Naive thymus-derived CD4-positive, alpha-beta T cell (primary cell): Measurements from ENCODE around the gene CIB2. TPM values are rescaled to one million over a fixed set of nuclear protein-coding genes. Genes with fewer than 3 reads are reported as not detected.

Experiments
- ATAC-seq: fragments of 150-1000 bp; cut with Tn5 transposase; 2 replicates; pipeline ENCODE4 v1.10.0; 2021; ENCODE audit warnings: mild to moderate bottlenecking, moderate library complexity
- CTCF ChIA-PET: fragments of 350-600 bp; sonication (Branson Sonifier 250); formaldehyde crosslinking; loops from one replicate; lab custom pipeline; 2021; ENCODE audit warnings: antibody characterized with exemption; lab: Charles Lee
- POLR2A ChIA-PET: fragments of 350-600 bp; sonication (Branson Sonifier 250); formaldehyde crosslinking; loops from one replicate; lab custom pipeline; 2021; ENCODE audit warnings: antibody characterized with exemption, inconsistent platforms; lab: Charles Lee
- DNase-seq, 9 donors: peaks; one replicate each; pipeline versions ENCODE4 v3.0.0 to v3.0.0-alpha.2; 2020 to 2022; ENCODE audit warnings: mixed read lengths in 1 of 9
- H3K27ac ChIP-seq: one replicate; pipeline ENCODE4 v1.7.0; 2013; ENCODE audit warnings: mild to moderate bottlenecking, low read depth, low read length, moderate library complexity
- H3K27me3 ChIP-seq, 2 donors: one replicate each; pipeline ENCODE4 v1.7.0; 2013; ENCODE audit warnings: low read length in 2 of 2, mild to moderate bottlenecking in 2 of 2, moderate library complexity in 2 of 2; ENCODE audit not compliant: control insufficient read depth in 2 of 2, insufficient read depth in 2 of 2
- H3K36me3 ChIP-seq, 3 experiments: 1 replicate in 2 of 3; 2 replicates in 1 of 3; pipeline ENCODE4 v1.7.0; 2013; ENCODE audit warnings: low read length in 3 of 3, mild to moderate bottlenecking in 3 of 3, moderate library complexity in 1 of 3; ENCODE audit not compliant: insufficient read depth in 3 of 3, control insufficient read depth in 2 of 3
- H3K4me1 ChIP-seq, 2 donors: one replicate each; pipeline ENCODE4 v1.7.0; 2013; ENCODE audit warnings: low read length in 2 of 2, mild to moderate bottlenecking in 2 of 2, moderate library complexity in 1 of 2; ENCODE audit not compliant: control insufficient read depth in 2 of 2, insufficient read depth in 2 of 2
- H3K4me3 ChIP-seq: 2 replicates; pipeline ENCODE4 v1.7.0; 2013; ENCODE audit warnings: mild to moderate bottlenecking, low read length
- H3K9me3 ChIP-seq, 3 experiments: 1 replicate in 2 of 3; 2 replicates in 1 of 3; pipeline ENCODE4 v1.7.0; 2013; ENCODE audit warnings: low read length in 3 of 3; ENCODE audit not compliant: control insufficient read depth in 2 of 3
- H3K27ac Mint-ChIP-seq, 9 donors: one replicate each; pipeline ENCODE4 v1.8.0; 2020 to 2022; ENCODE audit warnings: mixed read lengths in 9 of 9, mild to moderate bottlenecking in 8 of 9, moderate library complexity in 5 of 9, inconsistent platforms in 2 of 9
- H3K27me3 Mint-ChIP-seq, 5 donors: one replicate each; pipeline ENCODE4 v1.8.0; 2021 to 2022; ENCODE audit warnings: mixed read lengths in 5 of 5, mild to moderate bottlenecking in 1 of 5
- H3K36me3 Mint-ChIP-seq, 5 donors: one replicate each; pipeline ENCODE4 v1.8.0; 2020 to 2022; ENCODE audit warnings: mixed read lengths in 5 of 5, mild to moderate bottlenecking in 3 of 5, inconsistent platforms in 1 of 5
- H3K4me1 Mint-ChIP-seq, 7 donors: one replicate each; pipeline ENCODE4 v1.8.0; 2020 to 2022; ENCODE audit warnings: mixed read lengths in 7 of 7, mild to moderate bottlenecking in 3 of 7, inconsistent platforms in 1 of 7
- H3K4me3 Mint-ChIP-seq, 10 donors: one replicate each; pipeline ENCODE4 v1.8.0; 2020 to 2022; ENCODE audit warnings: mild to moderate bottlenecking in 10 of 10, mixed read lengths in 10 of 10, moderate library complexity in 6 of 10, inconsistent platforms in 2 of 10
- H3K9me3 Mint-ChIP-seq, 11 donors: one replicate each; pipeline ENCODE4 v1.8.0; 2020 to 2022; ENCODE audit warnings: mixed read lengths in 11 of 11, mild to moderate bottlenecking in 4 of 11, inconsistent platforms in 1 of 11, moderate library complexity in 1 of 11
- intact Hi-C, 2 donors: fragments of 100-400 bp; cut with micrococcal nuclease; formaldehyde crosslinking; loops; one replicate each; pipeline ENCODE4 v1.15.1; 2023
- polyA plus RNA-seq, 2 donors: library from polyadenylated mRNA; unstranded; fragments of 300-500 nt; fragmentation: Illumina TruSeq; gene quantifications; one replicate each; pipeline ENCODE4 v1.2.3, GENCODE V29; 2021
- total RNA-seq, 6 experiments: library from RNA in 5 of 6; stranded (reverse) in 5 of 6; gene quantifications; 1 replicate in 5 of 6; 2 replicates in 1 of 6; pipeline ENCODE4 v1.2.3 and lab custom pipeline; 2021 to 2026

Gene CIB2
- total and polyA plus RNA-seq, 7 experiments from 2014 or later: 1.0 to 2.1 (median 1.8) TPM

GRCh38 chr15:78077053-78077870, 54.0 kb downstream of the CIB2 start, which contains the start of gene TBC1D2B:
Gene TBC1D2B (minus strand): TSS chr15:78077711. CDS start chr15:78077652, 59 bp downstream.
- CTCF ChIA-PET: interaction anchor here (0.7 to 1.0 kb wide), 3 partner anchors 20 to 35 kb away, joined by 3 read pairs; no protein-coding TSS in a partner anchor
- Histone ChIP-seq H3K27me3 (no peaks in the 10 kb centered on the region), H3K36me3 (peaks cover 0 to 5% (median 0%) of the 10 kb centered on the region in 3 experiments), H3K4me3 (peak within 1 kb of the TSS; percentile 98), H3K9me3 (no peaks in the 10 kb centered on the region), H3K4me1 (peaks cover 33 to 34% of the 10 kb centered on the region in 2 donors), H3K27ac (peak within 1 kb of the TSS; percentile 70)
- ATAC-seq: peak; percentile 90
- peak; percentile 51 to 79 (median 65) for DNase-seq
- intact Hi-C loops: loop anchor here (1.0 to 5.0 kb wide), 10 partner anchors 9 to 361 kb away; partner anchors contain the start of genes IDH3A (in 2 of the 2) and IREB2 (in 2 of the 2)
- Mint-ChIP-seq H3K4me3 (peak within 1 kb of the TSS; percentile 92 to 100 (median 98)), H3K27ac (peak within 1 kb of the TSS; percentile 88 to 98 (median 95)), H3K36me3 (peaks cover 0 to 11% (median 3%) of the 10 kb centered on the region in 5 donors), H3K4me1 (peaks cover 36 to 56% (median 46%) of the 10 kb centered on the region in 7 donors), H3K27me3 (no peaks in the 10 kb centered on the region), H3K9me3 (no peaks in the 10 kb centered on the region)
- POLR2A ChIA-PET: interaction anchor here (0.7 to 15.7 kb wide), 7 partner anchors 9 to 58 kb away, joined by 3 to 292 read pairs (median 3); no protein-coding TSS in a partner anchor

DNA sequence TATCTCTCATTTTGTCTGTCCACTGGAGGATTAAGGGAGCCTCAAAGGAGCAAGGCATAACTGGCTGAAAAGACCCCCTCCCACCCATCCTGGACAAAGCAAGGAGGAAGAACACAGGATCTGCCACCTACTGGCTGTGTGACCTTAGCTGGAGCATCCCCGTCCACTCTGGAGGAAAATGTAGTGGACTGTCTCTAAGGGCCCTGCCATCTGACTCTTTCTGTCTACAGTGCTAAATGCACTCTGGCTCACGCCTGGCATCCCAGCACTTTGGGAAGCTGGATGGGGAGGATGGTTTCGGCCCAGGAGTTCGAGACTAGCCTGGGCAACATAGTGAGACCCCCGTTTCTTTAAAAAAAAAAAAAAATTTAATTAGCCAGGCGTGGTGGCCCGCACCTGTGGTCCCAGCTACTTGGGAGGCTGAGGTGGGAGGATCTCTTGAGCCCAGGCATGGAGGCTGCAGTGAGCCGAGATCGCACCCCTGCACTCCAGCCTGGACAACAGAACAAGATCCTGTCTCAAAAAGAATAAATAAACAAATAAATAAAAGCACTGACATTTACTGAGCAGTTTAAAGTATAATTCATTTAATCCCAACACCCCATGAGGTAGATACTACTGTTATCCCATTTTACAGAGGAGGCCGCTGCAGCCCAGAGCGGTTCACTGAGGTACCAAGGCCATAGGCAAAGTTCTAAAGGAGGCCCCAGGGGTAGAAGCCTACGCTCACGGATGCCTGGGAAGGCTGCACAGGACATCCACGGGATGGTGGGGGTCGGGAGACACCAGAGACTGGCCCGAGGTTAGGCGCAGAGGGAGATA, 54.8 kb downstream of the CIB2 start:
- intact Hi-C loops: loop anchor here (1.0 to 5.0 kb wide), 10 partner anchors 8 to 362 kb away; partner anchors contain the start of genes IDH3A (in 2 of the 2) and IREB2 (in 2 of the 2)
- Histone ChIP-seq H3K27ac (peak overlapping the region; percentile 70), H3K36me3 (peaks cover 0 to 5% (median 0%) of the 10 kb centered on the region in 3 experiments), H3K4me1 (peaks cover 40 to 42% of the 10 kb centered on the region in 2 donors), H3K4me3 (peak overlapping the region; percentile 98), H3K9me3 (no peaks in the 10 kb centered on the region), H3K27me3 (no peaks in the 10 kb centered on the region)
- peak overlapping the region; percentile 92 to 100 (median 98) for H3K4me3 Mint-ChIP-seq
- peaks cover 38 to 64% (median 50%) of the 10 kb centered on the region in 7 donors for H3K4me1 Mint-ChIP-seq
- peaks cover 0 to 12% (median 3%) of the 10 kb centered on the region in 5 donors for H3K36me3 Mint-ChIP-seq
- H3K9me3 Mint-ChIP-seq: no peaks in the 10 kb centered on the region
- CTCF ChIA-PET: interaction anchor here (0.7 to 1.6 kb wide), 5 partner anchors 9 to 91 kb away, joined by 3 to 5 read pairs (median 3); no protein-coding TSS in a partner anchor
- POLR2A ChIA-PET: interaction anchor here (0.7 to 15.7 kb wide), 8 partner anchors 8 to 42 kb away, joined by 3 to 292 read pairs (median 4); no protein-coding TSS in a partner anchor
- peak overlapping the region in 7 of 9 donors; percentile 88 to 98 (median 96) for H3K27ac Mint-ChIP-seq
- H3K27me3 Mint-ChIP-seq: no peaks in the 10 kb centered on the region
- no peak for DNase-seq
- ATAC-seq: peak; percentile 9

DNA sequence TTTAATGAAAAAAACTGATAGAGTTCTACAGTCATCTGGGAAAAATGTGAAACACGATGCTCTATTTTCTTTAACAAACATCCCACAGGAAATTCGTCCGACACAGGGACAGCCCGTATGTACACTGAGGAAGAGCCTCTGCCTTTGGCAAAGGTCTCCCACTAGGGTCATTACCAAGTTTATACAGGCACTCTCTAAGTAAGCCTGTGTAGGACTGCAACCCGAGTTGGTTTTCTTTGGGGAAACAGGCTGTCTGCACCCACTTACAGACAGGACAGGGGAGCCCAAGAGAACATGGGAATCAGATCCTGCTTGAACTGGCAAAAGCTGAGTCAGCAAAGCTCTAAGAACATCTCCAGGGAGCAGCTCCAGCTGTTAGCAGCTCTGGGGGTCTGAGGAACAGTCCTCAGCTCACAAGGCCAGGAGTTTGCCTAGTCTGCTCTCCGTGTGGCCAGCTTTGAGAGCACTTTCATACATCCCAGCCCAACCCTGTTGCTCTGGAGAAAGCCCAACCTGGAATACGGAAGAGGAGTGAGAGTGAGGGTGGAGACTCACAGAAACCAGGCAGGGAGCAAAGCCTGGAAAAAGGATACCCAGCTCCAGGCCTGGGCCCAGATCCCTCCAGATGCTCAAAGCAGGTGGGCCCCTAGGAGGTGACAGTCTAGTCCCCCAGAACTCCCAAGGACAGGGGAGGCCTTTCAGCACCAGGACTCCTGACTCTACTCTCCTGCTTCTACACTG, 55.6 kb downstream of the CIB2 start:
- Mint-ChIP-seq H3K9me3 (no peaks in the 10 kb centered on the region), H3K4me1 (peaks cover 38 to 68% (median 50%) of the 10 kb centered on the region in 7 donors), H3K27ac (peak overlapping the region in 7 of 9 donors; percentile 77 to 98 (median 90)), H3K27me3 (no peaks in the 10 kb centered on the region), H3K36me3 (peaks cover 0 to 14% (median 3%) of the 10 kb centered on the region in 5 donors), H3K4me3 (peak overlapping the region; percentile 92 to 100 (median 98))
- H3K9me3 ChIP-seq: no peaks in the 10 kb centered on the region
- ATAC-seq (no peak), DNase-seq (no peak)
- H3K36me3 ChIP-seq: peaks cover 0 to 5% (median 0%) of the 10 kb centered on the region in 3 experiments
- CTCF ChIA-PET: interaction anchor here (0.9 to 1.6 kb wide), 4 partner anchors 8 to 91 kb away, joined by 3 to 5 read pairs (median 4); no protein-coding TSS in a partner anchor
- no peaks in the 10 kb centered on the region for H3K27me3 ChIP-seq
- peak overlapping the region; percentile 98 for H3K4me3 ChIP-seq
- POLR2A ChIA-PET: interaction anchor here (0.7 to 15.7 kb wide), 4 partner anchors 8 to 41 kb away, joined by 4 to 292 read pairs (median 4); no protein-coding TSS in a partner anchor
- intact Hi-C loops: loop anchor here (2.0 to 5.0 kb wide), 5 partner anchors 27 to 362 kb away; partner anchors contain the start of genes IDH3A (in 2 of the 2) and IREB2 (in 1 of the 2)
- peak overlapping the region; percentile 70 for H3K27ac ChIP-seq
- H3K4me1 ChIP-seq: peaks cover 41 to 48% of the 10 kb centered on the region in 2 donors

DNA sequence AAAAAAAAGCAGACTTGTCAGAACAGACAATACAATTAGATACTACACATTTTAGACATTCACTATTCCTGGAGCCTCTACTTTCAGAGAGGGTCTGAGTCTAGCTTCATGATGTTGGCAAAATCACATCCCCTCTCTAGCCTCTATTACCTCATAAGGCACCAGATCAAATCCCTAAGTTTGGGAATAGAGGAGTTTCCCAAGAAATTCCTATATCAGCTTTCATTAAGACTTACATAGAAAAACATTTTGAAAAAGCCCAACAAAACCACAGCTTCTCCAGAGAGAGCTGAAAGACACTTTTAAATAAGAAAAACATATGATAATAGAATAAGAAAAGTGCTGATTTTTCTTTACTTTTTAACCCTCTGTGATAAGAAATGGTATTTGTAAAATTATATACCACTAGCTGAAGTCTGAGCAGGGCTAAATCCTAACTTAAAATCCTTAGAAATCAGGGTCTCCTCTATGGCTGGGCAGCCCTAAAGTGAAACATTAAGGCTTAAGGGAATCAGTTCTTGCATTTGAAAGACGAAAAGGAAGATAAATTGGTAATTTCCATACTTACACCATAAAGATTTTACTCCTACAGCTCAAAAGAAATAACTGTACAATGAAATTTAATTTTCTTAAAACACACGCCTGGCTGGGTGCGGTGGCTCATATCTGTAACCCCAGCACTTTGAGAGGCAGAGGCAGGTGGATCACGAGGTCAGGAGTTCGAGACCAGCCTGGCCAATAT, 58.0 kb downstream of the CIB2 start:
- H3K27ac Mint-ChIP-seq: peak overlapping the region in 6 of 9 donors; percentile 59 to 97 (median 92)
- ATAC-seq: no peak

More for the DNA sequence above, 58.0 kb downstream of the CIB2 start:
- intact Hi-C loops: no loop called here
- peaks cover 0 to 23% (median 3%) of the 10 kb centered on the region in 5 donors for H3K36me3 Mint-ChIP-seq
- H3K27me3 Mint-ChIP-seq: no peaks in the 10 kb centered on the region
- Histone ChIP-seq H3K9me3 (no peaks in the 10 kb centered on the region), H3K4me3 (peak overlapping the region; percentile 24), H3K36me3 (peaks cover 0 to 5% (median 0%) of the 10 kb centered on the region in 3 experiments), H3K4me1 (peaks cover 63 to 72% of the 10 kb centered on the region in 2 donors), H3K27ac (peak overlapping the region; percentile 69), H3K27me3 (no peaks in the 10 kb centered on the region)
- no peaks in the 10 kb centered on the region for H3K9me3 Mint-ChIP-seq
- peaks cover 46 to 62% (median 52%) of the 10 kb centered on the region in 7 donors for H3K4me1 Mint-ChIP-seq
- ChIA-PET CTCF (interaction anchor here (0.7 to 1.8 kb wide), 3 partner anchors 38 to 90 kb away, joined by 3 to 6 read pairs (median 3); no protein-coding TSS in a partner anchor), POLR2A (interaction anchor here (0.6 to 15.7 kb wide), 3 partner anchors 18 to 75 kb away, joined by 3 to 292 read pairs (median 78); no protein-coding TSS in a partner anchor)
- DNase-seq: no peak
- peak overlapping the region; percentile 49 to 83 (median 66) for H3K4me3 Mint-ChIP-seq
